ACC112 (cell line): Measurements from ENCODE around the gene PRL.

Experiments
- H2AFZ ChIP-seq: fragments of 200-600 bp; sonication (generic); one replicate; pipeline ENCODE4 v1.6.0; 2017; ENCODE audit warnings: antibody characterized with exemption, low read length; ENCODE audit not compliant: unreplicated experiment
- H3K27ac ChIP-seq: fragments of 200-600 bp; sonication (generic); 2 replicates; pipeline ENCODE4 v1.5.1; 2014; ENCODE audit warnings: low read depth, mild to moderate bottlenecking, antibody characterized with exemption, low read length, moderate library complexity
- H3K27me3 ChIP-seq: fragments of 200-600 bp; sonication (generic); 2 replicates; pipeline ENCODE4 v1.6.1; 2014; ENCODE audit warnings: mild to moderate bottlenecking, antibody characterized with exemption, low read length, moderate library complexity, mixed read lengths; ENCODE audit not compliant: insufficient read depth
- H3K36me3 ChIP-seq: fragments of 200-600 bp; sonication (generic); 2 replicates; pipeline ENCODE4 v1.6.1; 2016; ENCODE audit warnings: mild to moderate bottlenecking, antibody characterized with exemption, low read length, moderate library complexity, mixed read lengths; ENCODE audit not compliant: insufficient read depth
- H3K4me1 ChIP-seq: fragments of 200-600 bp; sonication (generic); one replicate; pipeline ENCODE4 v1.6.1; 2016; ENCODE audit warnings: low read length, mixed read lengths; ENCODE audit not compliant: insufficient read depth, unreplicated experiment, control insufficient read depth
- H3K4me3 ChIP-seq: fragments of 200-600 bp; sonication (generic); 2 replicates; pipeline ENCODE4 v1.5.1; 2014; ENCODE audit warnings: mild to moderate bottlenecking, low read depth, low read length
- H3K79me2 ChIP-seq: fragments of 200-600 bp; sonication (generic); one replicate; pipeline ENCODE4 v1.6.0; 2016; ENCODE audit warnings: low read length; ENCODE audit not compliant: control insufficient read depth, unreplicated experiment, insufficient read depth

The PRL gene

DNA sequence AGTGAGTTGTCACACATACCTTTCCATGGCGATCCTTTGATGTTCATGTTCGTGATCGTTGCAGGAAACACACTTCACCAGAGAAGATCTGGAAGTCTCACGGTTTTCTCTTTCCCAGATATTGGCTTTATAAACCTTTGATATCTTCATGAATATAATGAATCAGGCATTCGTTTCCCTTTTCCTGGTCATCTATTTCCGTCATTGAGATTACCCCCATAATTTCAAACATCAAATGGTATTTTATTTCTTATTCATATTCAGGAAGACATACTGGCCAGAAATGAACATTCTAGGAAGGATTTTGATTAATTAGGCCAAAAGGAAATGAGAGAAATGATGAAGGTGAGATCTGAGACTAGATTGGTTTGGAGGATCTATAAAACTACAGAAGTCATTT is at the start of gene PRL:
Gene PRL, minus strand, starts transcription at position 101 of the 400 bp plus-strand sequence. Its CDS starts 54 bp downstream, at position 47.
- Histone ChIP-seq H2AFZ (no peak within 1 kb of the TSS), H3K79me2 (no peaks in the 10 kb centered on the region), H3K4me1 (no peaks in the 10 kb centered on the region), H3K27ac (no peak within 1 kb of the TSS), H3K27me3 (no peaks in the 10 kb centered on the region), H3K36me3 (no peaks in the 10 kb centered on the region), H3K4me3 (no peak within 1 kb of the TSS)

DNA sequence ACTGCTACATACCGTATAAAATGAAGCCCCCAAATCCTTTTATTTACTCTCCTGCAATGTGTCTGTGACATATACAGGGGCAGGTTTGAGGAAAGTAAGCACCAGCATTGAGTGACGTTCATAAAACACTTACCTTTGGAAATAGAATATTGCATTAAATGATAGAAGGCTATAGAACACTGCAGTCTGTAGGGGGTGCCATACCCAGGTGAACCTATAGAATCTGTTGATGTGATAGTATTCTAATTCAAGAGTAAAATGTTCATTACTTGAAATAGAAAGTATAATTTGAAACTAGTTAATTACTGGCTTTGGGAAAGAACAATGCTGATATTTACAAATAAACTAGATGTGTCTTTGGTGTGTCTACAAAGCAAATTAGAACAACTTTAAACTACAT is 47.0 kb upstream of the PRL start:
- Histone ChIP-seq H3K27me3 (no peaks in the 10 kb centered on the region), H3K4me1 (no peaks in the 10 kb centered on the region), H3K36me3 (no peaks in the 10 kb centered on the region), H3K4me3 (no peak overlapping the region), H2AFZ (no peak overlapping the region), H3K27ac (no peak overlapping the region), H3K79me2 (no peaks in the 10 kb centered on the region)

DNA sequence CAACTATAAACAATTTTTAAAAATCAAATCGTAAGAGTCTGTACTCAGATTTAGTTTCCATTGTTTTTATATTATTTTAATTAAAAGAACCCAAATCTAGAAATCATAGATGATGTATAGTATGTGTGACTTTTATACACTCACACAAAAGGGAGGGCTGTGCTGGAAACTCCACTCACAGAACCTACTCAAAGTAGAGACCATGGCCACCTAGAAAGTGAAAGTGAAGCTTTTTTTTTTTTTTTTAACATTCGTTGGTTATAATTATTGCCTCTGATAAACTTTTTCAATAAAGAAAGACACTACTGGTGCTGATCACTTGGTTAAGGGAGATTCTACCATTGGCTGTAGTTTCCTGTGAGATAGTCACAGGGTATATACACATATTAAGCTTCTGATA is 37.9 kb upstream of the PRL start:
- Histone ChIP-seq H3K36me3 (no peaks in the 10 kb centered on the region), H3K27me3 (no peaks in the 10 kb centered on the region), H3K4me1 (peaks cover 12% of the 10 kb centered on the region), H3K27ac (no peak overlapping the region), H3K4me3 (peak overlapping the region; percentile 60), H2AFZ (peak overlapping the region; percentile 95), H3K79me2 (no peaks in the 10 kb centered on the region)

DNA sequence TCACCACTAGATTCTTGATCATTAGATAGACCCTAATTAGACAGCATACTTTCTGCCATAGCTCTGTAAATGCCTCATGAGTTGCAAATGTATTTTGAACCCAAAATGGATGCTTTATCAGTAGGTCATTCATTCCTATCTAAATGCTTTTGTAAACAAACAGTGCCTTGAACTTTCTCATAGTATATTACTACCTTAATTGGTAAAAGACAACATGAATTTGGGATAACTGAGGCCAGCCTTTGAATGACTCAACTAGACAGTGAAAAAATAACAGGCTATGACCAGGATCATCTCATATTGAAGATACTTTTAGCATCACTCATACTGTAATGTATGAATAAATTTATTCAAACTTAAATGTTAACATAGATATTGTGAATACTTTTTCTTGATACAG is 37.0 kb upstream of the PRL start:
- Histone ChIP-seq H3K27me3 (no peaks in the 10 kb centered on the region), H3K4me1 (peaks cover 12% of the 10 kb centered on the region), H3K79me2 (no peaks in the 10 kb centered on the region), H3K36me3 (no peaks in the 10 kb centered on the region), H2AFZ (peak overlapping the region; percentile 18), H3K27ac (no peak overlapping the region), H3K4me3 (no peak overlapping the region)

DNA sequence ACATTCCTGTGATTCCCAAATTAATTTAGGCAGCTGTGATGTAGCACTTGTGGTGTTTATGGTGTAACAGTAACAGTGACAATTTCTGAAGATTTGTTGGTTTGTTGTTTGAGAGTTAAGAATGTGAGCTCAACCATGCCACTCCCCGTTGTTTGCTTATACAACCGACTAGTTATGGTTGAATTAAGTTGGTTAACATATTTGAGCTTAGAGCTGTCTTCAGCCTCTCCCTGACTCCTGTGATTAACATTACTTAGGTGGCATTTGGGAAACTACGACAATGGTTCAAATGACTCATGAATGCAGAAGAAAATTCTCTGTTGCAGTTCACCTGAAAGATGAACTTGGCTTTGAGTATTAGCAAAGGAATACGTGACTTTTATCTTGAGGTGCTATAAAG is 35.9 kb upstream of the PRL start:
- Histone ChIP-seq H3K27ac (no peak overlapping the region), H2AFZ (no peak overlapping the region), H3K79me2 (no peaks in the 10 kb centered on the region), H3K36me3 (no peaks in the 10 kb centered on the region), H3K4me3 (no peak overlapping the region), H3K4me1 (peaks cover 12% of the 10 kb centered on the region), H3K27me3 (no peaks in the 10 kb centered on the region)

DNA sequence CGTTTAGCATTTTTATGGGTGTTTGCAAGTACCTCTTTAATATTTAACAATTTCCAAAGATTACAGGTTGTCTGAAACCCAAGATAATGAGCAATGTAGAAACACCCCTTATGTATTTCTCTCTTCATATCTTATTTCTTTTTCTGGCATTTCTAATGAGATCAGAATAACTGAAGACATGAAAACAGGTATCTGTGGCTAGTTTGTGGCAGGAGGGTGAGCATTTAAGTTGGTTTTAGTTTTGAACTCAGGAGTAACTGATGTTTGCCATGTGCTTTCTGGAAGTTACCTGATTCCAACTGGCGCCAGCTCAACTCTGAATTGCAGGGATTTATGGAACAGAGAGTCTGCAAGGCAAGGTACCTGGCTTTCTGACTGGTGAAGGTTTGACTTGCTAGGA is 35.4 kb upstream of the PRL start:
- no peaks in the 10 kb centered on the region for H3K36me3 ChIP-seq
- H2AFZ ChIP-seq = no peak overlapping the region
- peaks cover 12% of the 10 kb centered on the region for H3K4me1 ChIP-seq
- no peak overlapping the region for H3K4me3 ChIP-seq
- H3K79me2 ChIP-seq = no peaks in the 10 kb centered on the region
- H3K27me3 ChIP-seq = no peaks in the 10 kb centered on the region
- H3K27ac ChIP-seq = no peak overlapping the region

DNA sequence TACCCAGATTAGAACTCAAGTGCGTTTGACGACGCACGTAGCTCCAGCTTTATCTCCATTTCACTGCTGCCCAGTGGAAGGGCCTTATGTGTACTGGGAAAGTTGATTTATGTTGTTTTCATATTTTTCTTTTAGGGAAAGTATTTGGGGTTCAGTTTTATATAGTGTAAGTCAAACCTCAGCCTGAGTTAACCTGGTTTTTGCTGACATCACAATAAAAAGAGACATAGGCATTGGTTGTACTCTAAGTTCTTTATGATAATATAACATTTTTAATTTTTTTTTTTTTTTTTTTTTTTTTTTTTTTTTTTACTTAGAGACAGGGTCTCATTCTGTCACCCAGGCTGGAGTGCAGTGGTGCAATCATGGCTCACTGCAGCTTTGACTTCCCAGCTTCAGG is 34.1 kb upstream of the PRL start:
- peaks cover 12% of the 10 kb centered on the region for H3K4me1 ChIP-seq

DNA sequence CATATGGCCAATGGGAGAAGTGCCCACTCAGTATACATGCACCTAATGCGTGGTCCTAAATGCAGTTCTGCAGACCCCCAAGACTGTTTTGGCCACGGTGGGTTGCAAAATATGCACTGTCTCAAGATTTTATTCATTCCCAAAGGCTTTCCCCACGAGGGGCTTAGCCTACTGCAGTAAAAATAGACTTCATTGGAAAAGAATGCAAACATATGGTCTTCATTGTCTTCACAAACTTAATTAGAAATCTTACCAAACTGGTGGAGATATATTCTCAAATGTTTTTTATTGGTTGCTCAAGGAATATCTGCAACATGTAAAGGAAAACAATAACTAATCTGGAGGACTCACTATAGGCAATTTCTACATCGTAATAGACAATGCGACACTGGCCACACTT is 31.6 kb upstream of the PRL start:
- Histone ChIP-seq H3K27me3 (no peaks in the 10 kb centered on the region), H3K36me3 (no peaks in the 10 kb centered on the region), H3K79me2 (no peaks in the 10 kb centered on the region), H3K4me3 (no peak overlapping the region), H3K4me1 (peaks cover under 1% of the 10 kb centered on the region), H3K27ac (no peak overlapping the region), H2AFZ (no peak overlapping the region)

More for the DNA sequence above, 34.1 kb upstream of the PRL start:
- Histone ChIP-seq H3K27ac (no peak overlapping the region), H2AFZ (no peak overlapping the region), H3K4me3 (no peak overlapping the region), H3K79me2 (no peaks in the 10 kb centered on the region), H3K27me3 (no peaks in the 10 kb centered on the region), H3K36me3 (no peaks in the 10 kb centered on the region)

- no peaks in the 10 kb centered on the region for H3K27me3 ChIP-seq
- H2AFZ ChIP-seq = no peak overlapping the region
- no peaks in the 10 kb centered on the region for H3K36me3 ChIP-seq
- no peak overlapping the region for H3K27ac ChIP-seq
- no peak overlapping the region for H3K4me3 ChIP-seq
- no peaks in the 10 kb centered on the region for H3K79me2 ChIP-seq
- no peaks in the 10 kb centered on the region for H3K4me1 ChIP-seq
Observed at GRCh38 chr6:22327881-22328280, 31.0 kb upstream of the PRL start.

DNA sequence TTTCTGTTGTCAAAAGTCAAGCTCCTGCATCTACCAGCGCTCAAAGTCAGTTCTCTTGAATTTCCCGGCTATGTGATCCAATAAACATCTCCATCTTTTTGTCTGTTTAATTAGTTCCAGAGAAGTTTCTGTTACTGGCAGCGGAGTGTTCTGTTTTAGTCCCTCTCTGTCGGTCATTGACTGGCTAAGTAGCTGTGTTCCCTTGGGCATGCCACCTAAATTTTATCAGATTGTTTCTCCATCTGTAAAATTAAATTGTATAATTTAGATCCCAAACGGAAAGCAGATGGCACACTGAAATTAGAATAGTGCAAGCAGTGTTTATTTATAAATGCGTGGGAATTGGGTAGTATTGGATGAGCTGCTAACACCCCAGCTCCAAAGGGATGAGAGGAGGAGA is 29.7 kb upstream of the PRL start:
- H3K79me2 ChIP-seq = no peaks in the 10 kb centered on the region
- H2AFZ ChIP-seq = no peak overlapping the region
- H3K4me1 ChIP-seq = no peaks in the 10 kb centered on the region
- no peak overlapping the region for H3K4me3 ChIP-seq
- H3K27ac ChIP-seq = no peak overlapping the region
- no peaks in the 10 kb centered on the region for H3K36me3 ChIP-seq
- H3K27me3 ChIP-seq = no peaks in the 10 kb centered on the region

DNA sequence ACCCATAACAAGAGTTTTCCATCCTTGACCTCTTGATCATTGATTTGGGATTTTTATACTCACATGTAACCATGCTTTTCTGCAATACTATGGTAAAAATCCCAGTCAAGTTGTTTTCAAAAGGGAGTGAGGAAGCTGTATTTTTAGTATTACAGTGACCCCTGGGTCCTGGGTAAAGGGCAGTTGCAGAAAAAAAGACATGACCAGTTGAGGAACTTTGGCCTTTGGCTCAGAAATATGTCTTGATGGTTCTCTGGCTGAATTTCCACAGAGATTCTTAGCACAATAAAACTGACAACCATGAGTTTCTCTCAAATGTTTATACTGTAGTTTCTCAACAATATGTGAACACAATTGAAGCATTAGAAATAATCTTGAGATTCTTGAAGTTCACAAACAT is 28.6 kb upstream of the PRL start:
- Histone ChIP-seq H3K27me3 (no peaks in the 10 kb centered on the region), H3K4me1 (peaks cover 1% of the 10 kb centered on the region), H3K27ac (no peak overlapping the region), H3K36me3 (no peaks in the 10 kb centered on the region), H2AFZ (no peak overlapping the region), H3K79me2 (no peaks in the 10 kb centered on the region), H3K4me3 (no peak overlapping the region)
